ENCODE measurements around the gene BIRC2.
"Not testable (repeated sequence)": the region's sequence is repeated elsewhere in the genome, so short reads cannot be mapped to it uniquely, and the experiment has no call there.

The BIRC2 gene

GRCh38 chr11:102374633-102375424 is 27.8 kb downstream of the BIRC2 start:
- Histone ChIP-seq H4K8ac (ENCODE audit: low read depth, low read length) (peak overlapping the region; percentile 66), H3K4me3 (ENCODE audit: low read depth, low read length) (peak overlapping the region; percentile 51), H3K14ac (ENCODE audit: low read length) (peak overlapping the region; percentile 73), H3K4me2 (ENCODE audit: low read length) (peak overlapping the region; percentile 51), H4K12ac (ENCODE audit: low read depth, low read length) (peak overlapping the region; percentile 74), H4K91ac (ENCODE audit: low read depth, low read length) (peak overlapping the region; percentile 70), H3K18ac (ENCODE audit: low read length) (peak overlapping the region; percentile 87), H2AFZ (ENCODE audit: insufficient read depth, low read length, poor library complexity) (peak overlapping the region; percentile 62), H3K4ac (ENCODE audit: low read depth, low read length) (peak overlapping the region; percentile 34)
- WGBS (ENCODE audit: extremely low coverage, insufficient coverage, insufficient read length) = no CpG with 5 or more reads among the region's 31 CpGs
- not testable (repeated sequence) for H3K4me1 ChIP-seq (ENCODE audit: control insufficient read depth in 1 of 2, insufficient read depth in 2 of 2, low read length in 2 of 2); H3K79me2 ChIP-seq (ENCODE audit: control insufficient read depth, insufficient read depth, low read length, poor library complexity); H2BK120ac ChIP-seq (ENCODE audit: insufficient read depth, low read length, poor library complexity); H3K27me3 ChIP-seq (ENCODE audit: insufficient read depth, low read length); H3K36me3 ChIP-seq (ENCODE audit: control insufficient read depth in 1 of 2, insufficient read depth in 2 of 2, low read length in 2 of 2); H3K27ac ChIP-seq (ENCODE audit: low read depth, low read length); H2BK12ac ChIP-seq (ENCODE audit: low read length); H3K79me1 ChIP-seq (ENCODE audit: low read length); H3K9me3 ChIP-seq (ENCODE audit: insufficient read depth, low read depth, low read length); H2AK5ac ChIP-seq (ENCODE audit: low read length); H3K9ac ChIP-seq (ENCODE audit: low read length); H2BK5ac ChIP-seq (ENCODE audit: low read depth, low read length, poor library complexity); H3K23ac ChIP-seq (ENCODE audit: low read length)
- peak in 1 of 2 donors; percentile 4 for DNase-seq

- H3K36me3 ChIP-seq (ENCODE audit: control insufficient read depth in 1 of 2, insufficient read depth in 2 of 2, low read length in 2 of 2) = peaks cover 0 to 3% of the 10 kb centered on the region in 2 experiments
- H3K79me2 ChIP-seq (ENCODE audit: control insufficient read depth, insufficient read depth, low read length, poor library complexity) = no peaks in the 10 kb centered on the region
- H3K27ac ChIP-seq (ENCODE audit: low read depth, low read length) = no peak overlapping the region
- no peak overlapping the region for H3K4ac ChIP-seq (ENCODE audit: low read depth, low read length)
- peaks cover 2% of the 10 kb centered on the region for H3K79me1 ChIP-seq (ENCODE audit: low read length)
- no peak overlapping the region for H4K91ac ChIP-seq (ENCODE audit: low read depth, low read length)
- H3K4me2 ChIP-seq (ENCODE audit: low read length) = no peak overlapping the region
- no peak overlapping the region for H2BK5ac ChIP-seq (ENCODE audit: low read depth, low read length, poor library complexity)
- no peak overlapping the region for H2BK12ac ChIP-seq (ENCODE audit: low read length)
- no peaks in the 10 kb centered on the region for H3K27me3 ChIP-seq (ENCODE audit: insufficient read depth, low read length)
- no peak overlapping the region for H3K9ac ChIP-seq (ENCODE audit: low read length)
- no peak overlapping the region for H3K14ac ChIP-seq (ENCODE audit: low read length)
- H4K8ac ChIP-seq (ENCODE audit: low read depth, low read length) = no peak overlapping the region
- no peak for DNase-seq
- no peak overlapping the region for H2AFZ ChIP-seq (ENCODE audit: insufficient read depth, low read length, poor library complexity)
- H2AK5ac ChIP-seq (ENCODE audit: low read length) = no peak overlapping the region
- no CpG with 5 or more reads among the region's 5 CpGs for WGBS (ENCODE audit: extremely low coverage, insufficient coverage, insufficient read length)
- no peak overlapping the region for H4K12ac ChIP-seq (ENCODE audit: low read depth, low read length)
- no peak overlapping the region for H3K23ac ChIP-seq (ENCODE audit: low read length)
- H3K18ac ChIP-seq (ENCODE audit: low read length) = no peak overlapping the region
- H2BK120ac ChIP-seq (ENCODE audit: insufficient read depth, low read length, poor library complexity) = no peak overlapping the region
- no peaks in the 10 kb centered on the region for H3K9me3 ChIP-seq (ENCODE audit: insufficient read depth, low read depth, low read length)
- H3K4me3 ChIP-seq (ENCODE audit: low read depth, low read length) = no peak overlapping the region
- H3K4me1 ChIP-seq (ENCODE audit: control insufficient read depth in 1 of 2, insufficient read depth in 2 of 2, low read length in 2 of 2) = no peaks in the 10 kb centered on the region
Measured at GRCh38 chr11:102375720-102376399, 28.8 kb downstream of the BIRC2 start.

GRCh38 chr11:102377891-102378290 is 30.9 kb downstream of the BIRC2 start:
- Histone ChIP-seq H4K91ac (ENCODE audit: low read depth, low read length) (no peak overlapping the region), H2AK5ac (ENCODE audit: low read length) (no peak overlapping the region), H3K9me3 (ENCODE audit: insufficient read depth, low read depth, low read length) (no peaks in the 10 kb centered on the region), H3K4ac (ENCODE audit: low read depth, low read length) (no peak overlapping the region), H3K23ac (ENCODE audit: low read length) (no peak overlapping the region), H3K27me3 (ENCODE audit: insufficient read depth, low read length) (no peaks in the 10 kb centered on the region), H4K12ac (ENCODE audit: low read depth, low read length) (no peak overlapping the region), H3K79me1 (ENCODE audit: low read length) (peaks cover 2% of the 10 kb centered on the region), H3K4me1 (ENCODE audit: control insufficient read depth in 1 of 2, insufficient read depth in 2 of 2, low read length in 2 of 2) (no peaks in the 10 kb centered on the region), H2AFZ (ENCODE audit: insufficient read depth, low read length, poor library complexity) (no peak overlapping the region), H2BK120ac (ENCODE audit: insufficient read depth, low read length, poor library complexity) (no peak overlapping the region), H3K27ac (ENCODE audit: low read depth, low read length) (no peak overlapping the region), H2BK5ac (ENCODE audit: low read depth, low read length, poor library complexity) (no peak overlapping the region), H4K8ac (ENCODE audit: low read depth, low read length) (no peak overlapping the region), H3K14ac (ENCODE audit: low read length) (no peak overlapping the region), H3K9ac (ENCODE audit: low read length) (no peak overlapping the region), H3K36me3 (ENCODE audit: control insufficient read depth in 1 of 2, insufficient read depth in 2 of 2, low read length in 2 of 2) (peaks cover 0 to 7% of the 10 kb centered on the region in 2 experiments), H2BK12ac (ENCODE audit: low read length) (no peak overlapping the region), H3K4me2 (ENCODE audit: low read length) (no peak overlapping the region), H3K79me2 (ENCODE audit: control insufficient read depth, insufficient read depth, low read length, poor library complexity) (no peaks in the 10 kb centered on the region), H3K4me3 (ENCODE audit: low read depth, low read length) (no peak overlapping the region), H3K18ac (ENCODE audit: low read length) (no peak overlapping the region)
- no CpG with 5 or more reads among the region's 2 CpGs for WGBS (ENCODE audit: extremely low coverage, insufficient coverage, insufficient read length)
- no peak for DNase-seq

DNA sequence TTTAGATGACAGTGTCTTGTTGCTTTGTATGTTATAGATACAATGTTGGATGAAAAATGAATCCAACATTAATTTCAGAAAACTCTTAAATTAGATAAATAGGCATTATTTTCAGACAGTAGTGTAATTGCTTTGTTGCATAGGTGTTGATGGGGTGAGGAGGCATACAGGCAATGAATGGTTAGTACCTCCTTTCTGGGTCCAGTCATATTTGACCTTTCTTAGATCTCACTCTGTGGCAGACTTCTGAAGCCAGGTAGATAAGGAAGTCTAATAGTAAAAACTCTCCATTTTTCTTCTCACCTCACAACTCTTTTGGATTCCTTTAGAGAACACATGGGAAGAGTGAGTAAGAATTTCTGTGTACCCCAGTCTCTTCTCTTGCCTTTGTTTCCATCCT is 31.8 kb downstream of the BIRC2 start:
- H3K27me3 ChIP-seq (ENCODE audit: insufficient read depth, low read length) = no peaks in the 10 kb centered on the region
- no peak overlapping the region for H3K4me2 ChIP-seq (ENCODE audit: low read length)
- H3K4ac ChIP-seq (ENCODE audit: low read depth, low read length) = no peak overlapping the region
- H3K27ac ChIP-seq (ENCODE audit: low read depth, low read length) = no peak overlapping the region
- H3K79me1 ChIP-seq (ENCODE audit: low read length) = peaks cover 2% of the 10 kb centered on the region
- H3K23ac ChIP-seq (ENCODE audit: low read length) = no peak overlapping the region
- H3K4me1 ChIP-seq (ENCODE audit: control insufficient read depth in 1 of 2, insufficient read depth in 2 of 2, low read length in 2 of 2) = no peaks in the 10 kb centered on the region
- H4K12ac ChIP-seq (ENCODE audit: low read depth, low read length) = no peak overlapping the region
- no peaks in the 10 kb centered on the region for H3K9me3 ChIP-seq (ENCODE audit: insufficient read depth, low read depth, low read length)
- no peak for DNase-seq
- H2BK12ac ChIP-seq (ENCODE audit: low read length) = no peak overlapping the region
- no peak overlapping the region for H4K8ac ChIP-seq (ENCODE audit: low read depth, low read length)
- no peak overlapping the region for H2BK5ac ChIP-seq (ENCODE audit: low read depth, low read length, poor library complexity)
- no peak overlapping the region for H3K14ac ChIP-seq (ENCODE audit: low read length)
- H3K4me3 ChIP-seq (ENCODE audit: low read depth, low read length) = no peak overlapping the region
- no peak overlapping the region for H3K9ac ChIP-seq (ENCODE audit: low read length)
- H4K91ac ChIP-seq (ENCODE audit: low read depth, low read length) = no peak overlapping the region
- no peak overlapping the region for H2AK5ac ChIP-seq (ENCODE audit: low read length)
- no peaks in the 10 kb centered on the region for H3K79me2 ChIP-seq (ENCODE audit: control insufficient read depth, insufficient read depth, low read length, poor library complexity)
- no peak overlapping the region for H3K18ac ChIP-seq (ENCODE audit: low read length)
- H2AFZ ChIP-seq (ENCODE audit: insufficient read depth, low read length, poor library complexity) = no peak overlapping the region
- no peak overlapping the region for H2BK120ac ChIP-seq (ENCODE audit: insufficient read depth, low read length, poor library complexity)
- peaks cover 0 to 7% of the 10 kb centered on the region in 2 experiments for H3K36me3 ChIP-seq (ENCODE audit: control insufficient read depth in 1 of 2, insufficient read depth in 2 of 2, low read length in 2 of 2)

Data from trophoblast cell (in vitro differentiated cells and primary cell).